ENCODE data around the gene CHDH. TPM values are rescaled to one million over a fixed set of nuclear protein-coding genes. Genes with fewer than 3 reads are reported as not detected.

CHDH gene
- polyA plus RNA-seq, 1 donor (not counting 4 experiments of a cell fraction or from before 2014, with no cell fraction given) = not detected

- no peaks in the 10 kb centered on the region for H3K27me3 ChIP-seq (ENCODE audit: control insufficient read depth, extremely low read depth, insufficient read depth, low read length)
- H3K4me2 ChIP-seq (ENCODE audit: control insufficient read depth, extremely low read depth, insufficient read depth, low read depth, low read length) = no peak overlapping the region
- no peaks in the 10 kb centered on the region for H3K79me2 ChIP-seq (ENCODE audit: control insufficient read depth, insufficient read depth, low read length)
- no peaks in the 10 kb centered on the region for H4K20me1 ChIP-seq (ENCODE audit: control insufficient read depth, extremely low read depth, insufficient read depth, low read length)
- H3K27ac ChIP-seq (ENCODE audit: control insufficient read depth, insufficient read depth, low read length) = no peak overlapping the region
- no peak overlapping the region for H2AFZ ChIP-seq (ENCODE audit: control insufficient read depth, low read length)
- DNase-seq (ENCODE audit: low read depth, low spot score) (no peak), FAIRE-seq (no peak)
- H3K4me3 ChIP-seq (ENCODE audit: control insufficient read depth in 2 of 3, extremely low read depth in 1 of 3, insufficient read depth in 2 of 3, low read depth in 1 of 3, low read length in 3 of 3) = no peak overlapping the region
- dilution Hi-C loops (cut with MboI; ENCODE audit: extremely low pct_ligation_motif_present, low sequenced_read_pairs) = no loop called here
- no peaks in the 10 kb centered on the region for H3K9me3 ChIP-seq (ENCODE audit: control insufficient read depth, low read depth, low read length)
- TF ChIP-seq EZH2 (IDR thresholded peaks at IDR 0.05; ENCODE audit: low read length) (no peak), CTCF (optimal IDR thresholded peaks at IDR 0.05 in 1 of 3, IDR thresholded peaks at IDR 0.05 in 1 of 3, conservative IDR thresholded peaks at IDR 0.05 in 1 of 3; ENCODE audit: extremely low read depth in 1 of 3, insufficient read depth in 2 of 3, low read length in 3 of 3) (no peak)
- H3K9ac ChIP-seq (ENCODE audit: control insufficient read depth, extremely low read depth, insufficient read depth, low read length) = no peak overlapping the region
- no peaks in the 10 kb centered on the region for H3K4me1 ChIP-seq (ENCODE audit: control insufficient read depth, extremely low read depth, insufficient read depth, low read length)
- no peaks in the 10 kb centered on the region for H3K9me1 ChIP-seq (ENCODE audit: control insufficient read depth, extremely low read depth, insufficient read depth, low read length)
- no peaks in the 10 kb centered on the region for H3K36me3 ChIP-seq (ENCODE audit: control insufficient read depth in 2 of 2, extremely low read depth in 1 of 2, insufficient read depth in 2 of 2, low read length in 2 of 2)
These were observed 22.1 kb downstream of the CHDH start for GRCh38 chr3:53823956-53824657.

GRCh38 chr3:53823026-53823955, 22.9 kb downstream of the CHDH start:
- H3K4me2 ChIP-seq (ENCODE audit: control insufficient read depth, extremely low read depth, insufficient read depth, low read depth, low read length) = no peak overlapping the region
- H4K20me1 ChIP-seq (ENCODE audit: control insufficient read depth, extremely low read depth, insufficient read depth, low read length) = no peaks in the 10 kb centered on the region
- no peaks in the 10 kb centered on the region for H3K79me2 ChIP-seq (ENCODE audit: control insufficient read depth, insufficient read depth, low read length)
- H3K4me1 ChIP-seq (ENCODE audit: control insufficient read depth, extremely low read depth, insufficient read depth, low read length) = no peaks in the 10 kb centered on the region
- H2AFZ ChIP-seq (ENCODE audit: control insufficient read depth, low read length) = no peak overlapping the region
- no peaks in the 10 kb centered on the region for H3K27me3 ChIP-seq (ENCODE audit: control insufficient read depth, extremely low read depth, insufficient read depth, low read length)
- no peak overlapping the region for H3K27ac ChIP-seq (ENCODE audit: control insufficient read depth, insufficient read depth, low read length)
- dilution Hi-C loops (cut with MboI; ENCODE audit: extremely low pct_ligation_motif_present, low sequenced_read_pairs) = no loop called here
- H3K9me1 ChIP-seq (ENCODE audit: control insufficient read depth, extremely low read depth, insufficient read depth, low read length) = no peaks in the 10 kb centered on the region
- TF ChIP-seq EZH2 (IDR thresholded peaks at IDR 0.05; ENCODE audit: low read length) (no peak), CTCF (optimal IDR thresholded peaks at IDR 0.05 in 1 of 3, IDR thresholded peaks at IDR 0.05 in 1 of 3, conservative IDR thresholded peaks at IDR 0.05 in 1 of 3; ENCODE audit: extremely low read depth in 1 of 3, insufficient read depth in 2 of 3, low read length in 3 of 3) (no peak)
- no peaks in the 10 kb centered on the region for H3K36me3 ChIP-seq (ENCODE audit: control insufficient read depth in 2 of 2, extremely low read depth in 1 of 2, insufficient read depth in 2 of 2, low read length in 2 of 2)
- H3K9ac ChIP-seq (ENCODE audit: control insufficient read depth, extremely low read depth, insufficient read depth, low read length) = no peak overlapping the region
- DNase-seq (ENCODE audit: low read depth, low spot score) (no peak), FAIRE-seq (no peak)
- H3K9me3 ChIP-seq (ENCODE audit: control insufficient read depth, low read depth, low read length) = no peaks in the 10 kb centered on the region
- H3K4me3 ChIP-seq (ENCODE audit: control insufficient read depth in 2 of 3, extremely low read depth in 1 of 3, insufficient read depth in 2 of 3, low read depth in 1 of 3, low read length in 3 of 3) = no peak overlapping the region

Data from keratinocyte (primary cell).